Measurements from ENCODE around the gene MITF. TPM values are rescaled to one million over a fixed set of nuclear protein-coding genes. Genes with fewer than 3 reads are reported as not detected.

The MITF gene
- total RNA-seq, 1 donor = 11.6 TPM

- H3K79me2 ChIP-seq (ENCODE audit: insufficient read depth, low read length) = no peaks in the 10 kb centered on the region
- H3K9me3 ChIP-seq (ENCODE audit: low read depth, low read length) = no peaks in the 10 kb centered on the region
- no peaks in the 10 kb centered on the region for H4K20me1 ChIP-seq (ENCODE audit: insufficient read depth, low read length)
- H3K27me3 ChIP-seq (ENCODE audit: insufficient read depth, low read length) = no peaks in the 10 kb centered on the region
- TF ChIP-seq, protein P1, sequence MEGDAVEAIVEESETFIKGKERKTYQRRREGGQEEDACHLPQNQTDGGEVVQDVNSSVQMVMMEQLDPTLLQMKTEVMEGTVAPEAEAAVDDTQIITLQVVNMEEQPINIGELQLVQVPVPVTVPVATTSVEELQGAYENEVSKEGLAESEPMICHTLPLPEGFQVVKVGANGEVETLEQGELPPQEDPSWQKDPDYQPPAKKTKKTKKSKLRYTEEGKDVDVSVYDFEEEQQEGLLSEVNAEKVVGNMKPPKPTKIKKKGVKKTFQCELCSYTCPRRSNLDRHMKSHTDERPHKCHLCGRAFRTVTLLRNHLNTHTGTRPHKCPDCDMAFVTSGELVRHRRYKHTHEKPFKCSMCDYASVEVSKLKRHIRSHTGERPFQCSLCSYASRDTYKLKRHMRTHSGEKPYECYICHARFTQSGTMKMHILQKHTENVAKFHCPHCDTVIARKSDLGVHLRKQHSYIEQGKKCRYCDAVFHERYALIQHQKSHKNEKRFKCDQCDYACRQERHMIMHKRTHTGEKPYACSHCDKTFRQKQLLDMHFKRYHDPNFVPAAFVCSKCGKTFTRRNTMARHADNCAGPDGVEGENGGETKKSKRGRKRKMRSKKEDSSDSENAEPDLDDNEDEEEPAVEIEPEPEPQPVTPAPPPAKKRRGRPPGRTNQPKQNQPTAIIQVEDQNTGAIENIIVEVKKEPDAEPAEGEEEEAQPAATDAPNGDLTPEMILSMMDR (IDR thresholded peaks at IDR 0.05; ENCODE audit: extremely low read depth, low read depth, low read length) = no peak
- H3K4me1 ChIP-seq (ENCODE audit: insufficient read depth, low read length) = no peaks in the 10 kb centered on the region
- no peak overlapping the region for H3K4me2 ChIP-seq (ENCODE audit: insufficient read depth, low read length)
- DNase-seq (ENCODE audit: insufficient read length, low spot score, missing footprints) = no peak
- no peaks in the 10 kb centered on the region for H3K36me3 ChIP-seq (ENCODE audit: insufficient read depth, low read length)
- no peak overlapping the region for H2AFZ ChIP-seq (ENCODE audit: low read length)
- no peak overlapping the region for H3K4me3 ChIP-seq (ENCODE audit: insufficient read depth, low read length)
- H3K27ac ChIP-seq (ENCODE audit: low read depth, low read length) = no peak overlapping the region
These were observed 266.8 kb downstream of the MITF start for GRCh38 chr3:70006089-70006488.

GRCh38 chr3:70010346-70010745 is 271.1 kb downstream of the MITF start:
- no peak for DNase-seq (ENCODE audit: insufficient read length, low spot score, missing footprints)
- Histone ChIP-seq H3K36me3 (ENCODE audit: insufficient read depth, low read length) (no peaks in the 10 kb centered on the region), H3K4me3 (ENCODE audit: insufficient read depth, low read length) (no peak overlapping the region), H3K27ac (ENCODE audit: low read depth, low read length) (no peak overlapping the region), H3K79me2 (ENCODE audit: insufficient read depth, low read length) (no peaks in the 10 kb centered on the region), H3K4me1 (ENCODE audit: insufficient read depth, low read length) (no peaks in the 10 kb centered on the region), H4K20me1 (ENCODE audit: insufficient read depth, low read length) (no peaks in the 10 kb centered on the region), H3K9me3 (ENCODE audit: low read depth, low read length) (no peaks in the 10 kb centered on the region), H2AFZ (ENCODE audit: low read length) (no peak overlapping the region), H3K27me3 (ENCODE audit: insufficient read depth, low read length) (no peaks in the 10 kb centered on the region), H3K4me2 (ENCODE audit: insufficient read depth, low read length) (no peak overlapping the region)
- TF ChIP-seq, protein P1 (IDR thresholded peaks at IDR 0.05; ENCODE audit: extremely low read depth, low read depth, low read length) = no peak

- Histone ChIP-seq H3K36me3 (ENCODE audit: insufficient read depth, low read length) (no peaks in the 10 kb centered on the region), H3K4me1 (ENCODE audit: insufficient read depth, low read length) (no peaks in the 10 kb centered on the region), H2AFZ (ENCODE audit: low read length) (no peak overlapping the region), H3K27ac (ENCODE audit: low read depth, low read length) (no peak overlapping the region), H3K9me3 (ENCODE audit: low read depth, low read length) (no peaks in the 10 kb centered on the region), H3K79me2 (ENCODE audit: insufficient read depth, low read length) (no peaks in the 10 kb centered on the region), H3K4me3 (ENCODE audit: insufficient read depth, low read length) (no peak overlapping the region), H4K20me1 (ENCODE audit: insufficient read depth, low read length) (no peaks in the 10 kb centered on the region), H3K4me2 (ENCODE audit: insufficient read depth, low read length) (no peak overlapping the region), H3K27me3 (ENCODE audit: insufficient read depth, low read length) (no peaks in the 10 kb centered on the region)
- TF ChIP-seq, protein P1 (IDR thresholded peaks at IDR 0.05; ENCODE audit: extremely low read depth, low read depth, low read length) = no peak
- no peak for DNase-seq (ENCODE audit: insufficient read length, low spot score, missing footprints)
These were observed 272.3 kb downstream of the MITF start for GRCh38 chr3:70011582-70011981.

Small RNAs within 50 kb of the gene (small RNA-seq; reads per million reads assigned to genes)
- not detected for gene RN7SL418P

Data from osteoblast (primary cell).